GM23338 (cell line): ENCODE results near the gene LRMDA. TPM values are rescaled to one million over a fixed set of nuclear protein-coding genes. Genes with fewer than 3 reads are reported as not detected.

ENCODE experiments used
- ATAC-seq: fragments of 200-7000 bp; cut with Tn5 transposase; 3 replicates; pipeline ENCODE4 v1.9.1; 2020
- DNase-seq: peaks from one replicate; pipeline ENCODE4 v3.0.0-alpha.2; 2015; ENCODE audit warnings: low spot score
- H2AFZ ChIP-seq: fragments of 200-600 bp; sonication (generic); 2 replicates; pipeline ENCODE4 v1.8.0; 2016; ENCODE audit warnings: antibody characterized with exemption, mild to moderate bottlenecking, moderate library complexity
- H3F3A ChIP-seq: fragments of 200-600 bp; sonication (generic); replicated peaks from 2 replicates; pipeline ENCODE4 v1.8.0; 2017; ENCODE audit warnings: antibody characterized with exemption, mixed run types, low read depth
- H3K27ac ChIP-seq: fragments of 200-600 bp; sonication (generic); 2 replicates; pipeline ENCODE4 v1.6.1; 2016; ENCODE audit warnings: low read depth
- H3K27me3 ChIP-seq: fragments of 200-600 bp; sonication (generic); 2 replicates; pipeline ENCODE4 v1.8.0; 2016; ENCODE audit warnings: mild to moderate bottlenecking, mixed run types, moderate library complexity; ENCODE audit not compliant: insufficient read depth
- H3K36me3 ChIP-seq: fragments of 200-600 bp; sonication (generic); 2 replicates; pipeline ENCODE4 v1.8.0; 2016; ENCODE audit warnings: mild to moderate bottlenecking; ENCODE audit not compliant: insufficient read depth
- H3K4me1 ChIP-seq: fragments of 200-600 bp; sonication (generic); 2 replicates; pipeline ENCODE4 v1.8.0; 2016; ENCODE audit warnings: mild to moderate bottlenecking, moderate library complexity; ENCODE audit not compliant: insufficient read depth
- H3K4me2 ChIP-seq: fragments of 200-600 bp; sonication (generic); 2 replicates; pipeline ENCODE4 v1.7.1; 2017; ENCODE audit warnings: mixed run types
- H3K4me3 ChIP-seq: fragments of 200-600 bp; sonication (generic); 2 replicates; pipeline ENCODE4 v1.6.1; 2016; ENCODE audit warnings: mixed run types
- H3K79me2 ChIP-seq: fragments of 200-600 bp; sonication (generic); replicated peaks from 2 replicates; pipeline ENCODE4 v1.8.0; 2017; ENCODE audit warnings: mild to moderate bottlenecking; ENCODE audit not compliant: insufficient read depth
- H3K9me2 ChIP-seq: fragments of 200-600 bp; sonication (generic); 2 replicates; pipeline ENCODE4 v1.8.0; 2017; ENCODE audit not compliant: insufficient read depth
- H4K20me1 ChIP-seq: fragments of 200-600 bp; sonication (generic); replicated peaks from 2 replicates; pipeline ENCODE4 v1.8.0; 2017; ENCODE audit warnings: mild to moderate bottlenecking; ENCODE audit not compliant: insufficient read depth
- H3K27ac Mint-ChIP-seq: 2 replicates; pipeline ENCODE4 v1.8.0; 2020; ENCODE audit warnings: inconsistent platforms, mild to moderate bottlenecking, moderate library complexity, mixed read lengths
- H3K27me3 Mint-ChIP-seq: 3 replicates; pipeline ENCODE4 v1.8.0; 2022; ENCODE audit warnings: low read depth, mild to moderate bottlenecking, moderate library complexity, mixed read lengths, inconsistent platforms; ENCODE audit not compliant: insufficient read depth, poor library complexity
- H3K36me3 Mint-ChIP-seq: 3 replicates; pipeline ENCODE4 v1.8.0; 2021; ENCODE audit warnings: low read depth, mild to moderate bottlenecking, inconsistent platforms, moderate library complexity, mixed read lengths
- H3K4me1 Mint-ChIP-seq: 3 replicates; pipeline ENCODE4 v1.8.0; 2020; ENCODE audit warnings: mild to moderate bottlenecking, inconsistent platforms, mixed read lengths
- H3K4me3 Mint-ChIP-seq: 3 replicates; pipeline ENCODE4 v1.8.0; 2021; ENCODE audit warnings: moderate library complexity, mild to moderate bottlenecking, inconsistent platforms, mixed read lengths
- H3K9me3 Mint-ChIP-seq: 3 replicates; pipeline ENCODE4 v1.8.0; 2020; ENCODE audit warnings: moderate library complexity, mild to moderate bottlenecking, inconsistent platforms, mixed read lengths
- CTCF ChIP-seq, 2 experiments: fragments of 200-600 bp in 1 of 2; sonication (generic) in 1 of 2; conservative IDR thresholded peaks; 2 replicates each; pipeline versions ENCODE4 v1.5.1 to v1.6.1; 2016 to 2017; ENCODE audit warnings: antibody characterized with exemption in 2 of 2, low read depth in 2 of 2, mild to moderate bottlenecking in 2 of 2, moderate library complexity in 1 of 2
- ZNF114 ChIP-seq: fragments of 250-450 bp; sonication (Bioruptor Pico); IDR thresholded peaks from 2 replicates; pipeline ENCODE4 v1.5.0; 2020; ENCODE audit warnings: mild to moderate bottlenecking, moderate library complexity
- polyA plus RNA-seq: library from polyadenylated mRNA; unstranded; fragments of >200 nt; fragmentation: Nextera tagmentation; extraction: Ambion mirVana; gene quantifications from 2 replicates; pipeline ENCODE4 v1.2.1, GENCODE V29; 2016
- total RNA-seq: library from RNA; depleted of rRNA; stranded (reverse); fragments of >200 nt; shearing (Covaris generic); gene quantifications from 2 replicates; pipeline ENCODE4 v1.2.3, GENCODE V29; 2014
- TF ChIP-seq, protein P1 (sequence below): fragments of 250-450 bp; sonication (Bioruptor Pico); IDR thresholded peaks from 2 replicates; pipeline ENCODE4 v1.5.0; 2020; ENCODE audit warnings: mild to moderate bottlenecking, moderate library complexity
- TF ChIP-seq, protein P2 (sequence below): IDR thresholded peaks from 2 replicates; pipeline ENCODE4 v1.6.1; 2016; ENCODE audit warnings: antibody characterized with exemption
- TF ChIP-seq, protein P3 (sequence below): IDR thresholded peaks from one replicate; pipeline ENCODE4 v1.6.1; 2018; ENCODE audit warnings: antibody characterized with exemption; ENCODE audit not compliant: unreplicated experiment

Gene LRMDA
- total and polyA plus RNA-seq, 2 experiments from 2014 or later = 0.90 to 1.8 TPM

GRCh38 chr10:75540357-75540966 is 109.0 kb downstream of the LRMDA start:
- Histone ChIP-seq H3K4me3 (no peak overlapping the region), H3K27me3 (no peaks in the 10 kb centered on the region)

DNA sequence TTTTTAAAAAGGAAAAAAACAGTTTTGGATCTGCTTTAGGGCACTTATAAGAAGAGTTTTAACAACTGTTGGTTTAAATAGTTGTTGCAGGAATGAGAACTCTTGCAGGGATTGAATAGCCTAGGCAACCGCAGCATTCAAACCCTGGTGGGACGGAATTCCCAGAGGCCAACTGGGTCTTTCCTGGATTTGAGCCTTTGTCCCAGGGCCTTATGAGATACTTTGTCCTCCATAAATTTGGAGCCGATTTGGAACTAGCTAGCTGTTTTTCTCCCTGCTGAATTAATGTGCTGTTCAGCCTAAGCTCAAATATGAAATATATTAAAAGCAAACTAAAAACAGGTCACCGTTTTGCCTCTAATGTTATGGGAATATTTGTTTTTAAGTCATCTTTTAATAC is 109.6 kb downstream of the LRMDA start:
- no peaks in the 10 kb centered on the region for H3K27me3 ChIP-seq
- H3K9me3 Mint-ChIP-seq = no peaks in the 10 kb centered on the region; the same call in 2 of the 3 replicates
- TF ChIP-seq, protein P1, sequence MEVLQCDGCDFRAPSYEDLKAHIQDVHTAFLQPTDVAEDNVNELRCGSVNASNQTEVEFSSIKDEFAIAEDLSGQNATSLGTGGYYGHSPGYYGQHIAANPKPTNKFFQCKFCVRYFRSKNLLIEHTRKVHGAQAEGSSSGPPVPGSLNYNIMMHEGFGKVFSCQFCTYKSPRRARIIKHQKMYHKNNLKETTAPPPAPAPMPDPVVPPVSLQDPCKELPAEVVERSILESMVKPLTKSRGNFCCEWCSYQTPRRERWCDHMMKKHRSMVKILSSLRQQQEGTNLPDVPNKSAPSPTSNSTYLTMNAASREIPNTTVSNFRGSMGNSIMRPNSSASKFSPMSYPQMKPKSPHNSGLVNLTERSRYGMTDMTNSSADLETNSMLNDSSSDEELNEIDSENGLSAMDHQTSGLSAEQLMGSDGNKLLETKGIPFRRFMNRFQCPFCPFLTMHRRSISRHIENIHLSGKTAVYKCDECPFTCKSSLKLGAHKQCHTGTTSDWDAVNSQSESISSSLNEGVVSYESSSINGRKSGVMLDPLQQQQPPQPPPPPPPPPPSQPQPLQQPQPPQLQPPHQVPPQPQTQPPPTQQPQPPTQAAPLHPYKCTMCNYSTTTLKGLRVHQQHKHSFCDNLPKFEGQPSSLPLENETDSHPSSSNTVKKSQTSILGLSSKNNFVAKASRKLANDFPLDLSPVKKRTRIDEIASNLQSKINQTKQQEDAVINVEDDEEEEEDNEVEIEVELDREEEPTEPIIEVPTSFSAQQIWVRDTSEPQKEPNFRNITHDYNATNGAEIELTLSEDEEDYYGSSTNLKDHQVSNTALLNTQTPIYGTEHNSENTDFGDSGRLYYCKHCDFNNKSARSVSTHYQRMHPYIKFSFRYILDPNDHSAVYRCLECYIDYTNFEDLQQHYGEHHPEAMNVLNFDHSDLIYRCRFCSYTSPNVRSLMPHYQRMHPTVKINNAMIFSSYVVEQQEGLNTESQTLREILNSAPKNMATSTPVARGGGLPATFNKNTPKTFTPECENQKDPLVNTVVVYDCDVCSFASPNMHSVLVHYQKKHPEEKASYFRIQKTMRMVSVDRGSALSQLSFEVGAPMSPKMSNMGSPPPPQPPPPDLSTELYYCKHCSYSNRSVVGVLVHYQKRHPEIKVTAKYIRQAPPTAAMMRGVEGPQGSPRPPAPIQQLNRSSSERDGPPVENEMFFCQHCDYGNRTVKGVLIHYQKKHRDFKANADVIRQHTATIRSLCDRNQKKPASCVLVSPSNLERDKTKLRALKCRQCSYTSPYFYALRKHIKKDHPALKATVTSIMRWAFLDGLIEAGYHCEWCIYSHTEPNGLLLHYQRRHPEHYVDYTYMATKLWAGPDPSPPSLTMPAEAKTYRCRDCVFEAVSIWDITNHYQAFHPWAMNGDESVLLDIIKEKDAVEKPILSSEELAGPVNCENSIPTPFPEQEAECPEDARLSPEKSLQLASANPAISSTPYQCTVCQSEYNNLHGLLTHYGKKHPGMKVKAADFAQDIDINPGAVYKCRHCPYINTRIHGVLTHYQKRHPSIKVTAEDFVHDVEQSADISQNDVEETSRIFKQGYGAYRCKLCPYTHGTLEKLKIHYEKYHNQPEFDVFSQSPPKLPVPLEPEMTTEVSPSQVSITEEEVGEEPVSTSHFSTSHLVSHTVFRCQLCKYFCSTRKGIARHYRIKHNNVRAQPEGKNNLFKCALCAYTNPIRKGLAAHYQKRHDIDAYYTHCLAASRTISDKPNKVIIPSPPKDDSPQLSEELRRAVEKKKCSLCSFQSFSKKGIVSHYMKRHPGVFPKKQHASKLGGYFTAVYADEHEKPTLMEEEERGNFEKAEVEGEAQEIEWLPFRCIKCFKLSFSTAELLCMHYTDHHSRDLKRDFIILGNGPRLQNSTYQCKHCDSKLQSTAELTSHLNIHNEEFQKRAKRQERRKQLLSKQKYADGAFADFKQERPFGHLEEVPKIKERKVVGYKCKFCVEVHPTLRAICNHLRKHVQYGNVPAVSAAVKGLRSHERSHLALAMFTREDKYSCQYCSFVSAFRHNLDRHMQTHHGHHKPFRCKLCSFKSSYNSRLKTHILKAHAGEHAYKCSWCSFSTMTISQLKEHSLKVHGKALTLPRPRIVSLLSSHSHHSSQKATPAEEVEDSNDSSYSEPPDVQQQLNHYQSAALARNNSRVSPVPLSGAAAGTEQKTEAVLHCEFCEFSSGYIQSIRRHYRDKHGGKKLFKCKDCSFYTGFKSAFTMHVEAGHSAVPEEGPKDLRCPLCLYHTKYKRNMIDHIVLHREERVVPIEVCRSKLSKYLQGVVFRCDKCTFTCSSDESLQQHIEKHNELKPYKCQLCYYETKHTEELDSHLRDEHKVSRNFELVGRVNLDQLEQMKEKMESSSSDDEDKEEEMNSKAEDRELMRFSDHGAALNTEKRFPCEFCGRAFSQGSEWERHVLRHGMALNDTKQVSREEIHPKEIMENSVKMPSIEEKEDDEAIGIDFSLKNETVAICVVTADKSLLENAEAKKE (CRISPR knock-in tag) = no peak
- TF ChIP-seq, protein P2, sequence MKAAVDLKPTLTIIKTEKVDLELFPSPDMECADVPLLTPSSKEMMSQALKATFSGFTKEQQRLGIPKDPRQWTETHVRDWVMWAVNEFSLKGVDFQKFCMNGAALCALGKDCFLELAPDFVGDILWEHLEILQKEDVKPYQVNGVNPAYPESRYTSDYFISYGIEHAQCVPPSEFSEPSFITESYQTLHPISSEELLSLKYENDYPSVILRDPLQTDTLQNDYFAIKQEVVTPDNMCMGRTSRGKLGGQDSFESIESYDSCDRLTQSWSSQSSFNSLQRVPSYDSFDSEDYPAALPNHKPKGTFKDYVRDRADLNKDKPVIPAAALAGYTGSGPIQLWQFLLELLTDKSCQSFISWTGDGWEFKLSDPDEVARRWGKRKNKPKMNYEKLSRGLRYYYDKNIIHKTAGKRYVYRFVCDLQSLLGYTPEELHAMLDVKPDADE = no peak
- TF ChIP-seq, protein P3, sequence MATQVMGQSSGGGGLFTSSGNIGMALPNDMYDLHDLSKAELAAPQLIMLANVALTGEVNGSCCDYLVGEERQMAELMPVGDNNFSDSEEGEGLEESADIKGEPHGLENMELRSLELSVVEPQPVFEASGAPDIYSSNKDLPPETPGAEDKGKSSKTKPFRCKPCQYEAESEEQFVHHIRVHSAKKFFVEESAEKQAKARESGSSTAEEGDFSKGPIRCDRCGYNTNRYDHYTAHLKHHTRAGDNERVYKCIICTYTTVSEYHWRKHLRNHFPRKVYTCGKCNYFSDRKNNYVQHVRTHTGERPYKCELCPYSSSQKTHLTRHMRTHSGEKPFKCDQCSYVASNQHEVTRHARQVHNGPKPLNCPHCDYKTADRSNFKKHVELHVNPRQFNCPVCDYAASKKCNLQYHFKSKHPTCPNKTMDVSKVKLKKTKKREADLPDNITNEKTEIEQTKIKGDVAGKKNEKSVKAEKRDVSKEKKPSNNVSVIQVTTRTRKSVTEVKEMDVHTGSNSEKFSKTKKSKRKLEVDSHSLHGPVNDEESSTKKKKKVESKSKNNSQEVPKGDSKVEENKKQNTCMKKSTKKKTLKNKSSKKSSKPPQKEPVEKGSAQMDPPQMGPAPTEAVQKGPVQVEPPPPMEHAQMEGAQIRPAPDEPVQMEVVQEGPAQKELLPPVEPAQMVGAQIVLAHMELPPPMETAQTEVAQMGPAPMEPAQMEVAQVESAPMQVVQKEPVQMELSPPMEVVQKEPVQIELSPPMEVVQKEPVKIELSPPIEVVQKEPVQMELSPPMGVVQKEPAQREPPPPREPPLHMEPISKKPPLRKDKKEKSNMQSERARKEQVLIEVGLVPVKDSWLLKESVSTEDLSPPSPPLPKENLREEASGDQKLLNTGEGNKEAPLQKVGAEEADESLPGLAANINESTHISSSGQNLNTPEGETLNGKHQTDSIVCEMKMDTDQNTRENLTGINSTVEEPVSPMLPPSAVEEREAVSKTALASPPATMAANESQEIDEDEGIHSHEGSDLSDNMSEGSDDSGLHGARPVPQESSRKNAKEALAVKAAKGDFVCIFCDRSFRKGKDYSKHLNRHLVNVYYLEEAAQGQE = no peak

More at GRCh38 chr10:75540357-75540966, 109.0 kb downstream of the LRMDA start:
- Mint-ChIP-seq H3K4me3 (no peak overlapping the region), H3K27me3 (peaks cover 9% of the 10 kb centered on the region), H3K36me3 (peaks cover 3% of the 10 kb centered on the region; the same call in 2 of the 3 replicates), H3K27ac (no peak overlapping the region), H3K4me1 (peaks cover 62% of the 10 kb centered on the region), H3K9me3 (no peaks in the 10 kb centered on the region; the same call in 2 of the 3 replicates)
- no peak for TF ChIP-seq ZNF114 (CRISPR knock-in tag)
- TF ChIP-seq CTCF (conservative IDR thresholded peaks at IDR 0.05; ENCODE audit: low read depth in 2 of 2) = peak in 1 of 2 experiments; percentile 44; a peak in 2 of 4 replicates
- H4K20me1 ChIP-seq = no peaks in the 10 kb centered on the region
- no peak overlapping the region for H3K27ac ChIP-seq
- peak overlapping the region; percentile 34; the same call in 1 of the 2 replicates for H3K4me2 ChIP-seq
- ATAC-seq (no peak), DNase-seq (no peak)
- H3F3A ChIP-seq = no peaks in the 10 kb centered on the region
- H3K4me1 ChIP-seq = peaks cover 45% of the 10 kb centered on the region
- no peak overlapping the region for H2AFZ ChIP-seq
- no peaks in the 10 kb centered on the region for H3K79me2 ChIP-seq
- H3K9me2 ChIP-seq = no peaks in the 10 kb centered on the region
- no peaks in the 10 kb centered on the region for H3K36me3 ChIP-seq

More for the DNA sequence above, 109.6 kb downstream of the LRMDA start:
- no peak overlapping the region for H2AFZ ChIP-seq
- H4K20me1 ChIP-seq = no peaks in the 10 kb centered on the region
- no peaks in the 10 kb centered on the region for H3F3A ChIP-seq
- Mint-ChIP-seq H3K27me3 (peaks cover 9% of the 10 kb centered on the region), H3K4me1 (peaks cover 61% of the 10 kb centered on the region), H3K27ac (no peak overlapping the region), H3K4me3 (no peak overlapping the region), H3K36me3 (peaks cover 3% of the 10 kb centered on the region; the same call in 2 of the 3 replicates)
- H3K27ac ChIP-seq = no peak overlapping the region
- ATAC-seq (peak; percentile 26; the same call in 2 of the 3 replicates), DNase-seq (peak; percentile 31)
- H3K79me2 ChIP-seq = no peaks in the 10 kb centered on the region
- no peaks in the 10 kb centered on the region for H3K36me3 ChIP-seq
- H3K4me1 ChIP-seq = peaks cover 45% of the 10 kb centered on the region
- no peak overlapping the region for H3K4me3 ChIP-seq
- peak overlapping the region; percentile 34 for H3K4me2 ChIP-seq
- no peaks in the 10 kb centered on the region for H3K9me2 ChIP-seq
